HG03108 (cell line): ENCODE data around the gene TANGO2.

Source experiments
- ATAC-seq: cut with Tn5 transposase; IDR thresholded peaks from one replicate; pipeline ENCODE4 v1.9.1; 2021; ENCODE audit warnings: moderate library complexity; ENCODE audit not compliant: unreplicated experiment

Gene TANGO2

GRCh38 chr22:20024650-20025397, 3.9 kb downstream of the TANGO2 start:
- ATAC-seq: no peak

- ATAC-seq: no peak
Measured at GRCh38 chr22:20025401-20026203, 4.7 kb downstream of the TANGO2 start.

DNA sequence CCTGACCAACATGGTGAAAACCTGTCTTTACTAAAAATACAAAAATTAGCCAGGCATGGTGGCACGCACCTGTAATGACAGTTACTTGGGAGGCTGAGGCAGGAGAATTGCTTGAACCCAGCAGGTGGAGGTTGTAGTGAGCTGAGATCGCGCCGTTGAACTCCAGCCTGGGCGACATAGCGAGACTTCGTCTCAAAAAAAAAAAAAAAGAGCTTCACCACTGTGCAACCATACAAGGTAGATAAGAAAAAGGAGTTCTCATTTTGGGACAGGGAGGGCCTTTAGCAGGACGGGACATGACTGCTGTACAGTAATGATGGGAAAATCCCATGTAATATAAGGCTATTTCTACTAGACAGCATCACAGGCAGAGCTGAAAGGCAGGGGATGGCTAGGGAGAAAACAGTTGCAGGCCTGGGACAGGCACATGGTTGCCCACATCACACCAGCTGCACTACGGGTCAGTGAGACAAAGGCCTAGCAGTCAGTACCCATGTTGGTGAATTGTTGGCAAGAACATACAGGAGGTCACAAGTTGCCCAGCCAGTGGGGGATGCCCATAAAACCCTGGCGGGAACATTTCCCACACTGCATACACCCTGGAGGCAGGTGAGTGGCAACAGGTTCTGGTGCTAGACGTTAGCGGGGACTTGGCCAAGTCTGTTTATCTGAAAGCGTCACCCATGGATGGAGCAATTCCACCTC, 5.4 kb downstream of the TANGO2 start:
- no peak for ATAC-seq

GRCh38 chr22:20026996-20027601, 6.2 kb downstream of the TANGO2 start:
- ATAC-seq: no peak

- ATAC-seq: no peak
Measured at GRCh38 chr22:20027966-20028854, 7.3 kb downstream of the TANGO2 start.

- no peak for ATAC-seq
Measured at GRCh38 chr22:20028855-20029549, 8.1 kb downstream of the TANGO2 start.

DNA sequence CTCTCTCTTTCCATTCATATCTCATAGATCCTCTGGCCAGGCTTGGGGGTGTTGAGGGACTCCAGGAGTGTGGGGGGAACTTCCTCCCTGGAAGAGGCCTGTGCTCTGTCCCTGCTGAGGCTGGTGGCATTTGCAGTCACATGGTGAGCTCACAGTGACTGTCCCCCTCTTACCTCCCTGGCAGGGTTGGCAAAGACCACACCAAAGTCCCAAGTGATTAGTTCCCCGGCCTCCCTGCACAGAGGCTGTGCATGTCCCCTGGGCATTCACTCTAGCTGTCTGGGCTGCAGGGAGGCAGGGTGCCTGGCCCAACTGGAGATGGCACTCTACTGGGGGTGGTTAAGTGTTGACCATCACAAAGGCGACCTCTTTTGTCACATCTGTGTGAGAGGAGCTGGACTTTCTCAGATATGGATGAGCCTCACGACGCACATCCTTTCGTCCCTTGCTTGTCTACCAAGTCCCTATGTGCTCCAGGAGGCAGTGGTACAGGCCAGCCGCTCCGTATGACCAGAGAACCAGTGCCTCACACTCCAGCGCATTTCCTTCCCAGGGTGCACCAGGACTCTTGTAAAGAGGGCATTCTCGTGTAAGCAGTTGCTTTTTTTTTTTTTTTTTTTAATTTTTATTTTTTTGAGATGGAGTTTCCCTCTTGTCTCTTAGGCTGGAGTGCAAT, 8.8 kb downstream of the TANGO2 start:
- ATAC-seq: no peak

GRCh38 chr22:20031732-20032406, 11.0 kb downstream of the TANGO2 start:
- ATAC-seq: no peak

GRCh38 chr22:20032407-20032991, 11.6 kb downstream of the TANGO2 start:
- ATAC-seq: no peak

DNA sequence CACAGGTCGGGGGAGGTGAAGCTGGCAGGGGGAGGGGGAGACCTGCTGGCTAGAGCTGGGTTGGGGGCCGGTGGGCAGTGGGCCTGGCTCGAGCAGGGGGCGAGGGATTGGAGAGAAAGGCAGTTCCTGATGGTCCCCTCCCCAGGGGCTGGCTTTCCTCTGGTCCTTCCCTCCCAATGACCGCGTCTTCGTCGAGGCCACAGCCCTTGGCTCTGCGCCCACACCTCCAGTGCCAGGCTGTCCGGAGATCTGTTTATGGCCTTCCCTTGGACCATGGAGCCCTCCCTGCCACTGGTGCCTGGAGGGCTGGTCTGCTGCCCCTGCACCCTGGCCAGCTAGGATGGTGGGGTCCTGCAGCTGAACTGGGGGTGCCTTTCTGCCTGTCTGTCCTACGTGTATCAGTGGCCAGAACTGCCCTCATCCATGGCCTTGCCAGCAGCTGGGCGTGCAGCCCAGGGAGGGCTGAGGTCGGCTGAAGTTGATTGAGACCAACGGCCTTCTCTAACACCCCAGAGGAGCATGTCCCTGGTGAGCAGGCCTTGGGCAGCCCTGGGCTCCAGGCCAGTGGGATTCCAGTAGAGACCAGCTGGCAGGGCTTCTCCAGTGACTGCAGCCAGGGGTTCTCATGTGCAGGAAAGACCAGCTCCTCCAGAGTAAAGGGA, 12.3 kb downstream of the TANGO2 start:
- ATAC-seq: no peak

- no peak for ATAC-seq
Measured at GRCh38 chr22:20034143-20034542, 13.2 kb downstream of the TANGO2 start.

GRCh38 chr22:20035375-20036083, 14.6 kb downstream of the TANGO2 start:
- ATAC-seq: no peak

DNA sequence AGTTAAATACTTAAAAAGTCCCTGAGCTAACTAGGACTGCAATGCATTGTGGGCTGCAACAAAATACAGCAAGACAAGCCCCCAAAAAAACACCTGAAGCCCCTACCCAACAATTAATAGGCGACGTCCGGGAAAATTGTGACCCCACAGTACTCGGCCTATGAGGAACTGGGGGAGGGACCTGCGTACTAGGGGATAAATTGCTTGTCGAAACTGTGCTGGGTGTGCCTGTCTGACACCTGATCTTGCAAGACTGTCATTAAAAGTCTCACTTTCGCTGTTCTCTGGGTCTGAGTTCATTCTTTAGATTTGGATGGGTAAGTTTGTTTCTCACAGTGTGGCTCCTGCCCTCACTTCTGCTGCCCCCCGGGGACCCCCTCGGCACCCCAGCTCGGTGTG, 15.2 kb downstream of the TANGO2 start:
- no peak for ATAC-seq

- ATAC-seq: no peak
Measured at GRCh38 chr22:20036535-20037392, 15.9 kb downstream of the TANGO2 start.

- no peak for ATAC-seq
Measured at GRCh38 chr22:20037419-20037818, 16.5 kb downstream of the TANGO2 start.

GRCh38 chr22:20038574-20038973, 17.7 kb downstream of the TANGO2 start:
- no peak for ATAC-seq
